NOMO-1 treated with dmso at 0.1 percent for 144 hours (cell line): ENCODE measurements around the gene ECPAS.
"Not testable (repeated sequence)": the region's sequence is repeated elsewhere in the genome, so short reads cannot be mapped to it uniquely, and the experiment has no call there.

ENCODE experiments used
- DNase-seq: peaks from one replicate; lab custom pipeline; 2025; ENCODE audit not compliant: unreplicated experiment; lab: John Stamatoyannopoulos, UW

Gene ECPAS, protein sequence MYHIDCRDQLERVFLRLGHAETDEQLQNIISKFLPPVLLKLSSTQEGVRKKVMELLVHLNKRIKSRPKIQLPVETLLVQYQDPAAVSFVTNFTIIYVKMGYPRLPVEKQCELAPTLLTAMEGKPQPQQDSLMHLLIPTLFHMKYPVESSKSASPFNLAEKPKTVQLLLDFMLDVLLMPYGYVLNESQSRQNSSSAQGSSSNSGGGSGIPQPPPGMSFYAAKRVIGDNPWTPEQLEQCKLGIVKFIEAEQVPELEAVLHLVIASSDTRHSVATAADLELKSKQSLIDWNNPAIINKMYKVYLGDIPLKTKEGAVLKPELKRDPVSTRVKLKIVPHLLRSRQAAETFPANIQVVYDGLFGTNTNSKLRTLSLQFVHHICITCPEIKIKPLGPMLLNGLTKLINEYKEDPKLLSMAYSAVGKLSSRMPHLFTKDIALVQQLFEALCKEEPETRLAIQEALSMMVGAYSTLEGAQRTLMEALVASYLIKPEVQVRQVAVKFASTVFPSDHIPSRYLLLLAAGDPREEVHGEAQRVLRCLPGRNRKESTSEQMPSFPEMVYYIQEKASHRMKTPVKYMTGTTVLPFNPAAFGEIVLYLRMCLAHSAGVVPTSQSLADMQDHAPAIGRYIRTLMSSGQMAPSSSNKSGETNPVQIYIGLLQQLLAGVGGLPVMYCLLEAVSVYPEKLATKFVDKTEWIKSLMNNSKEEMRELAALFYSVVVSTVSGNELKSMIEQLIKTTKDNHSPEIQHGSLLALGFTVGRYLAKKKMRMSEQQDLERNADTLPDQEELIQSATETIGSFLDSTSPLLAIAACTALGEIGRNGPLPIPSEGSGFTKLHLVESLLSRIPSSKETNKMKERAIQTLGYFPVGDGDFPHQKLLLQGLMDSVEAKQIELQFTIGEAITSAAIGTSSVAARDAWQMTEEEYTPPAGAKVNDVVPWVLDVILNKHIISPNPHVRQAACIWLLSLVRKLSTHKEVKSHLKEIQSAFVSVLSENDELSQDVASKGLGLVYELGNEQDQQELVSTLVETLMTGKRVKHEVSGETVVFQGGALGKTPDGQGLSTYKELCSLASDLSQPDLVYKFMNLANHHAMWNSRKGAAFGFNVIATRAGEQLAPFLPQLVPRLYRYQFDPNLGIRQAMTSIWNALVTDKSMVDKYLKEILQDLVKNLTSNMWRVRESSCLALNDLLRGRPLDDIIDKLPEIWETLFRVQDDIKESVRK (N-terminal part only)

DNA sequence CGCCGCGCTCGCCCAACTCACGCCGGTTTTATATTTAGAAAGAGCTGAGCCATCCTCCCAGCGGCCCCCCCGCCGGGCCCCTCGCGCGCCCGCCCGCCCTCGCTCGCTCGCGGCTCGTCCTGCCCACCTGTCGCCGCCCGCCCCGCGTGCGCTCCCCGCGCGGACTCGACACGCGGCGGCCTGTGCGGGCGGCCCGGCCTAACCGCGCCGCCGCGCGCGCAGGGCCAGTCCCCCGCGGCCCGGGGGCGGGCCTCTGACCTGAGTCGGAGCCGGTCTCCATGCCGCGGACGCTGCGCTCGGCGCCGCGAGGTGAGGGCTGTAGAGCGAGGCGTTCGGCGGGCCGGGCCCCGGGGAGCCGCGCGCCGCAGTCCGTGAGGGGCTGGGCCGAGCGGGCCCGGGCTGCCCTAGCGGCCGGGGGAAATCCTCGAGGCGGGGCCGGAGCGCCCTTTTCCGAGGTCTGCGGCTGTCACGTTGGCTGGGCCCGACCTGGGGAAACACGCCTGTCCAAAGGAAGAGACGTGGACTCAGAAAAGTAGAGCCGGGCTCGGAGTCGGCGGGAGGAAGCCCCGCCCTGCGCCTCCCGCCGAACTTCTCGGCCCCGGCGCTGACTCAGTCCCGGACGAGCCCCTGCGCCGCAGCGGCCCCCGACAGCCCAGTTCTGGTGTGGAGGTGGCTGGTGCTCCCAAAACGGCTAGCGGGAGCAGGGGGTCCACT, at the start of gene ECPAS:
Gene ECPAS (minus strand): TSS at position 526 of the 714 bp plus-strand sequence. CDS start 11,465 bp downstream, outside the sequence.
- peak; percentile 64 for DNase-seq

DNA sequence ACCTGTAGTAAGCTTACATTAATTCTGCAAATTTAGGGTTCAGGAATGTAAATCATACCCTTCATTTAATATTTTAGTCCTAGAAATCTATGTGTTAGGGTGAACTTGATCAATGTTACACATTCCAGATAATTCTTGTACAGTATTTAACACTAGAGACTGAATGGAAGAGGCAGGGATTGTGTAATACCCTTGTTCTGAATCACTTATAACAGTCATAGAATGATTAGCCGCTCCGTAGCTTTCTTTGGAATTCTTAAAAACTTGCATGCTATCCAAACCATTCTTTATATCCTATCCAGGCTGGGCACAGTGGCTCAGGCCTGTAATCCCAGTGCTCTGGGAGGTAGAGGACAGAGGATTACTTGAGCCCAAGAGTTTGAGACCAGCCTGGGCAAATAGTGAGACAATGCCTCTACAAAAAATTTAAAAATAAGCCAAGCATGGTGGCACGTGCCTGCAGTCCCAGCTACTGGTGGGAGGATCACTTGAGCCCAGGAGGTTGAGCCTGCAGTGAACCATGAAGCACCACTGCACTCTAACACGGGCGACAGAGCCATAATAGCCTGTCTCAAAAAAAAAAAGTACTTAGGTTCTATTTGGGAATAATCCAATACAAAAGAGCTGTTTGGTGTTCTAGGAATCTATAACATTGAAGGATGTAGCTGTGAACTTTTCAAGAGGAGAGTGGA, 49.1 kb upstream of the ECPAS start:
- no peak for DNase-seq

DNA sequence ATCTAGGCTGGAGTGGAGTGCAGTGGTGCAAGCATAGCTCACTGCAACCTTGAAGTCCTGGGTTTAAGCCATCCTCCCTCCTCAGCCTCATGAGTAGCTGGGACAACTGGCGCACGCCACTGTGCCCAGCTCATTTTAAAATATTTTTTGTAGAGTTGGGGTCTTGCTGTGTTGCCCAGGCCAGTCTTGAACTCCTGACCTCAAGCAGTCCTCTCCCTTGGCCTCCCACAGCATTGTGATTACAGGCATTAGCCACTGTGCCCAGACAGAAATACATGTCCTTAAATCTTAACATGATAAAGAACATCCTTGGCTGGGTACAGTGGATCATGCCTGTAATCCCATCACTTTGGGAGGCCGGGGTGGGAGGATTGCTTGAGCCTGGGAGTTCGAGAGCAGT, 47.5 kb upstream of the ECPAS start:
- no peak for DNase-seq

DNA sequence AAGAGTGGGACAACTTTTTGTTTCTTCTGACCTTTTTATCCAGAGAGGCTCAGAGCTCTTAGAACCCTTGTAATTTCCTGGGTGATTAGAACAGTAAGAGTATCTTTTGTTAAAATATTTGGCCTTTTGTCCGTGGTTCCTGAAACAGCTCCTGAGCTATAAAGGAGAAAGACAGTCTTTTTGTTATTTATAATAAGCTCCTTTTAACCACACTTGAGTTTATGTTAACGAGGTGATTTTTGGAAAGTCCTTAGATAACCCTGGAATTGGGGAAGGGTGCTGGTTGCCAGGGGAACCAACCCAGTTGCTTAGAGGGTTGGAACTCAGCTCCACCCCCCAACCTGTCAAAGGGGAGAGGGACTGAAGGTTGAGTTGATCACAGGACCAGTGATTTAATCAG, 45.6 kb upstream of the ECPAS start:
- DNase-seq, result no peak

DNA sequence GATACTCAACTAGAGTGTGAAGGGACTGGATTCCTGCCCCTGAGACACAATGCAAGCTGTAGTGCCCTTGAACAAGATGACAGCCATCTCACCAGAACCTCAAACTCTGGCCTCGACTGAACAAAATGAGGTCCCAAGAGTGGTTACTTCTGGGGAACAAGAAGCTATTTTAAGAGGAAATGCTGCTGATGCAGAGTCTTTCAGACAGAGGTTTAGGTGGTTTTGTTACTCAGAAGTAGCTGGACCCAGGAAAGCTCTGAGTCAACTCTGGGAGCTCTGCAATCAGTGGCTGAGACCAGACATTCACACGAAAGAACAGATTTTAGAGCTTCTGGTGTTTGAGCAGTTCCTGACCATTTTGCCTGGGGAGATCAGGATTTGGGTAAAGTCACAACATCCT, 43.2 kb upstream of the ECPAS start:
- DNase-seq, result no peak

DNA sequence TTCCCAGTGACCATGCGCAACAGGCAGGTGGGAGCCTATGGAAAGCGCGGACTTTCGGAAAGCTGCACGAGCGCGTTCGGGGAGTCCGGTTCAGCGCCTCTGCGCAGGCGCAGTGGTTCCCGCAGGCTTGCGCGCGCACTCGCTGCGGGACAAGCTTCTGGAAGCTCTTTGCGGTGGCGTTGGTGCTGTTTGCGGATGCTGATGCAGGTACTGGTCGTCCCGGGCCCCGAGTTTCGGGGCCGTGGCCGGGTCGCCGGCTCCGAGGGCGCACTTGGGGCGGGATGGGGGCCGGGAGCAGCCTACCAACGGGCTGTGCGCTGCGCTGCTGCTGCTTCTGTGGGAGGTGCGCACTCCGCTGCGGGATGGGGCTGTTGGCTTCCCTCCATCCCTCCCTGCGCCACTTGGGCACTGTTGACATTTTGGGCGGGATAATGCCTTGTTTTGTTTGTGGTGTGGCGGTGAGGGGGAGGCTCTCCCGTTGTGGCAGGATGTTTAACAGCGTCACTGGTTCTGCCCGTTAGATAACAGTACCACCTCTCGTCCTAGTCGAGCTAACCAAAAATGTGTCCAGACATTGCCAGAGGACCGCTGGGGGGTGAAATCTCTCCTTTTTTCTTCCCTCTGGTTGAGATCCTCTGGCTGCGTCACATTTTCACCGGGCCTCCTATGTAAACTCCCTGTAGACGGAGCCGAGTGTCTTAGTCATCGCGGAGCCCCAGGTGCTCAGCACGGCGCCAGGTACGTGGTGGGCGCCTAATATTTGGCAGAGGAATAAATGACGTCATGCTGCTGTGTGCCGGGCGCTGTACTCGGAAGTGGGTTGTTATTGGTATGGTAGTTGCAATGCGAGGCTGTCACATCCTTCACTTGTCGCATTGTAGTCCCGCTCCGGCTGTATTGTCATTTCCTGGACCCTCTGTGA, 41.1 kb upstream of the ECPAS start, which contains the start of gene ZNF483:
Gene ZNF483 (plus strand): TSS at position 124 of the 922 bp plus-strand sequence. CDS start 2,217 bp downstream, outside the sequence.
- no peak for DNase-seq

DNA sequence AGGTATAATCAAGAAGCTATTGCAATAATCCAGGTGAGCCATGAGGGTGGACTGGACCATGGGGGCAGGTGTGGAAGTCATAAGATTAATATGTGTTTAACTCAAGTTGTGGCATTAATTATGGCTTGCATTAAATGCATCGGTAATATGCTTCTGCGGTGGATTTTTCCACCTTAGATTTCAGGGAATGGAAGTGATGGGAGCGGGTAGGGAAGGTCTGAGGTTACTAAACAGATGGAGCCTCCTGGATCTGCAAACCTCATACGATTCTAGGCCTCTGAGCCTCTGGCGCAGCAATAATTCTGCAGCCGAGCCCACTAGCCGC, 40.5 kb upstream of the ECPAS start:
- DNase-seq, result no peak

DNA sequence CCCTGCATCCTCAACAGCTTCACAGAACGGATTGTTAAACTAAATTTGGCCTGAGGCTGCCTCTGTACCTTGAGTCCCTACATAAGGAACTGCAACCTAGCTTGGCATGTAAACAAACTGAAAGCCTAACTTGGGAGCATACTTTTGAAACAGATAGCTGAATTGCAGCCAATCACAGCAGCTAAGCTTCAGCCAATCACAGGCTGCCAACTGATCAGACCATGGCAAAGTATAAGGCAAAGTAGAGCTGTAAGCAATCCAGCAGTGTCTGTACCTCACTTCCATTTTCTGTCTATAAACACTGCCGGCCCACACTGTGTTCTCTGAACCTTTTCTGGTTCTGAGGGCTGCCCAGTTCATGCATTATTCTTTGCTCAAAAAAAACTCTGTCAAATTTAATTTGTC, 31.9 kb upstream of the ECPAS start:
- no peak for DNase-seq

DNA sequence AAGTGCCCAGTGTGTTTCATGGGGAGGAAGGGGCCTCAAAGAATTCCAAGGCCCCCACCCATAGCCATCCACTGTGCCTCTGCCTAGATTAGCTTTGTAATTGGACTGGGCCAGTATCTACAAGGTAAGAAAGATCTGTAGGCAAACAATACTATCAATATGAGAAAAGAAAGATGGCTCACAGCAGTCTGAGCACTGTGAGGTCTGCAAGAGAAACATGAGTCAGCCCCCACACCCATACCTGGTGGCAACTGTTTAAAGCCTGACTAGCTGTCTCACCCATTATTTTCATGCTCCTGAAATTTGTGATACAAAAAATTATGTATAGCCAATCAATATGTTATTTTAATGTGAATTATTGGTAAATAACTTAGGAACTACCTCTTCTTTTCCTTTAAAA, 30.8 kb upstream of the ECPAS start:
- DNase-seq, result no peak

DNA sequence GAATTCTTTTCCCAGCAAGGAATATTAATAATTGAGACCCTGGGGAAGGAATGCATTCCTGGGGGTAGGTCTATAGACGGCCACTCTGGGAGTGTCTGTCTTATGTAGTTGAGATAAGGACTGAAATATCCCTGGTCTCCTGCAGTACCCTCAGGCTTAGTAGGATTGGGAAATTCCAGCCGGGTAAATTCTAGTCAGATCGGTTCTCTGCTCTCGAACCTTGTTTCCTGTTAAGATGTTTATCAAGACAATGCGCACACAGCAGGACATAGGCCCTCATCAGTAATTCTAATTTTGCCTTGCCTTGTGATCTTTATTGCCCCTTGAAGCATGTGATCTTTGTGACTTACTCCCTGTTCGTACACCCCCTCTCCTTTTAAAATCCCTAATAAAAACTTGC, 27.4 kb upstream of the ECPAS start:
- not testable (repeated sequence) for DNase-seq

DNA sequence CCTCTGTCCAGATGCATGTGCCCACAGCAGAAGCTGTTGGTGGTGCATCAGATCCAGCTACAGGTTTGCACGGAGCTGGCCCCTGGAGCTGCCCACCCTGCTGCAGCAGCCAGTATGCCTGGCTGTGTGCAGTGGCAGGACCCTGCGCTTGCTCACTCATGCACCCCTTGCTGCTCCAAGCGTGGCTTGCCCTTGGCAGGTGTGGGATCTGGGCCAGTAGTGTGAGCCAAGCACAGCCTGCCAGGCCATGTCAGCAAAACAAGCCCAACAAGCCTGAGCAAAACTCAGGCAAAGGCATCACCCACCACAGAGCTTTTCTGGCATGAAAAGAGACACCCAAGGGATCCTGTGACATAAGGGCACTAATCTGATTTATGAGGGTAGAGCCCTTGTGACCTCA, 18.3 kb upstream of the ECPAS start:
- DNase-seq, result no peak

DNA sequence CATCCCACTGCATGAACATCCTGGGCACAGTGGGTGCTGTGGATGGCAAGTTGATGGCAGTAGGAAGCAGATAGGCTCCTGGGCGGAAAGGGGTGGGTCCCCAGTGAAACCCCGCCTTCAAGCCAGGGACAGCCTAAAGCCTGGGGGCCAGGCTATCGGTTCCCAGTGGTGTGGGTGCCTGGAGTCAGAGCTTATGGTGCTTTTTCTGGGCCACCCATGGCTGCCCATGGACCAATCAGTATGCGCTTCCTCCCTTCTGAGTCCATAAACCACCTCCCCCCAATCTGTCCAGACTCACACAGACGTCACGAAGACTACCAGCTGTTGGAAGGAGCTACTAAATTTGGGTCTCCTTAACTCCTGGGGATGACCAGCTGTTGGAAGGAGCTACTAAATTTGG, 17.5 kb upstream of the ECPAS start:
- no peak for DNase-seq

DNA sequence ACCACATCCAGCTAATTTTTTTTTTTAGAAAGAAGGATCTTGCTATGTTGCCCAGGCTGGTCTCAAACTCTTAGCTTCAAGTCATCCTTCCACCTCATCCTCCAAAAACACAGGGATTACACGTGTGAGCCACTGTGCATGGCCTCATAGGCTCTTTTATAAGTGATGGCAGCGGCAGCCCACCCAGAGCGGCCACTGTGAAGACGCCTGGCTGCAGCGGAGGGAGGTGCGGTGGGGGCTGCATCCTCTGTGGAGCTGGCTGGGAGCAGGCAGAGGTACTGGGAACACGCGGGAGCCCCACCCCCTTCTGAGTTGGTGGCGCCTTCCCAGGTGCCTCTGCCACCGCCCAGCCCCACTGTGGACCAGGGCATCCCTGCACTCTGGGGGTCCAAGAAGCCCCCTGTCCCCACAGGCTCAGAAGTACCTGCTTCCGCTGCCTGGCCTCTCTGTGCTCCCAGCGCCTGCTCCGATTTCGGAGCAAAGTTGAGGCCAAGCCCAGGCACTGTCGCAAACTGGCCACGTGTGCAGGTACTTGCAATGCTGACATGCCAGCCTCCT, 16.9 kb upstream of the ECPAS start:
- DNase-seq, result no peak

DNA sequence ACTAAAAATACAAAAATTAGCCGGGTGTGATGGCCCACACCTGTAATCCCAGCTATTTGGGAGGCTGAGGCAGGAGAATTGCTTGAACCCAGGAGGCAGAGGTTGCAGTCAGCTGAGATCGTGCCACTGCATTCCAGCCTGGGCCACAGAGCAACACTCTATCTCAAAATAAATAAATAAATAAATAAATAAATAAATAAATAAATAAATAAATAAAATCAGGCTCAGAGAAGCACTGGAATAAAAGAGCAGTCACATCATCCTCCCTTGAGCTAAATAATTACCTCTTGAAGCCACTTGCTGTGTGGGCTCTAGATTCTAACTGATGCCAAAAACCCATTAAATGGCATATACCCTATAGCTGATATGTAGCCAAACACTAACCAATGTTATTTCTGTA, 13.0 kb upstream of the ECPAS start:
- not testable (repeated sequence) for DNase-seq

DNA sequence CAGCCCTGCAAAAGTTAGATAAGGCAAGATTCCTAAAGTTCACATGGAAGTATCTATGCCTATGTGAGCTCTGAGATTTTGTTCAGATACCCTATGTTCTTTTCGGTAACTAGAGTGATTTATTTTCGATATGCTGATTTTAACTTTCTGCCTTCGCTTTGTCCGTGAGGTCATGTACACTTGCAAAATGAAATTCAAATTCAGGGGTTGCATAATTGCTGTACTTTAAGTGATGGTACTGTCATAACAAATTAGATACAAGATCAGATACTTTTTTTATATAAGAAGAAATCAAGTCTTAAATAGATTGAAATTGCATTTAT, 350 bp upstream of the ECPAS start:
- peak; percentile 14 for DNase-seq

DNA sequence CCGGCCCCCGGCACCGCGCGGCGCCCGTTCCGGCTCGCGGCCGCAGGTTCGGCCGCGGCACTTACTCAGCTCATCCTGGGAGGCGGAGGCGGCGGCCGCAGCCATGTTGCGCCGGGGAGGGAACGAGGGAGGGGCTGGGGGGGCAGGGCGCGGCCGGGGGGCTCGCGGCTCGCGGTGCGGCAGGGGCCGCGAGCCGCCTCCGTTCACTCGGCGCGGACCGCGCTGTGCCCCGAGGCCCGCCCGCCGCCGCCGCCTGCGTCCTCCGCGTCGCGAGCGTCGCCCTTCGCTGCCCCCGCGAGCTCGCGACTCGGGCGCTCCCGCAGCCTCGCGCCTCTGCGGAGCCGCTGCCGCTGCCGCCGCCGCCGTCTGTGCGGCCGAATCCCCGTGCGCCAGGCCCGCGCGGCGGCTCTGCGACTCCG, 735 bp downstream of the ECPAS start:
- DNase-seq, result no peak

DNA sequence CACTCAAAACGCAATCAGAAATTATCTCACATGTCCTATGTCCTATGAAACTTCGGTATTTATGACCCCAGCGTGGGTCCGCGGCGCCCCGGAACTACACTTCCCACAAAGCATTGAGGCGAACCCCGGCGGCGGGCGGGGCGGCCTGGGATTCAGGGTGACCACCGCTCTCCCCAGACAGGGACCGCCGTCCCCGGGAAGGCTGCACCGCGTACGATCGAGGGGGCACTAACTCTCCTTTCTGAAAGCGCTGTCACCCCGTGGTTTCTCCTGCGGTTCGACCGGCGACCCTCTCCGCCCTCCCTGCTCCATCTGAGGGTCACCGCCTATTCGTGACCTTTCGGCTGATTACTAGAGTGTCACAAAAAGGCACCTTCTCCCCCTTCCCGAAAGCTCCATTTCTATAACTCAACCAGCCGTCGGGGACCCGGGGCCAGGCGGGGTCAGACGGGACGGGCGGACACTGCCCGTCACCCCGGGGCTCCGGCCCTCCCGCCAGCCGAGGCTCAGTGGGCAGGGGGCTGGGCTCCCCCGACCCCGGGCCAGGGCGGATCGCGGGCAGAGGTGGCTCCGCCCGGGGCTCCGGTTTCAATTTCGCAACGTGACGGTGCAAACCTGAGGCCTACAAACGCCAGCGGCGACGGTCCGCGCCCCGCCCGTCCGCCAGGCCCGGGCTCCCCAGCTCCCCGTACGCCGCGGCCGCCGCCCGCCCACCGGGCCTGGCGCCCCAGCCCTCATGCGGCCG, 1.3 kb downstream of the ECPAS start:
- peak; percentile 62 for DNase-seq
